DMS153 treated with DMSO at 0.1 percent for 48 hours (cell line): ENCODE results near the gene CYP2A6.

Source experiments
- DNase-seq: peaks from one replicate; lab custom pipeline; 2025; ENCODE audit not compliant: unreplicated experiment; lab: John Stamatoyannopoulos, UW

The CYP2A6 gene

GRCh38 chr19:40803857-40804782 lies 46.1 kb downstream of the CYP2A6 start:
- DNase-seq = no peak

GRCh38 chr19:40803170-40803856 lies 46.9 kb downstream of the CYP2A6 start:
- DNase-seq = no peak

GRCh38 chr19:40802300-40803169 lies 47.7 kb downstream of the CYP2A6 start:
- no peak for DNase-seq

- no peak for DNase-seq
Observed at GRCh38 chr19:40801426-40802299, 48.6 kb downstream of the CYP2A6 start.

GRCh38 chr19:40800997-40801377 lies 49.3 kb downstream of the CYP2A6 start:
- no peak for DNase-seq

- no peak for DNase-seq
Observed at GRCh38 chr19:40800339-40800996, 49.8 kb downstream of the CYP2A6 start.

GRCh38 chr19:40799558-40800338 lies 50.5 kb downstream of the CYP2A6 start:
- DNase-seq = no peak

GRCh38 chr19:40798683-40799557 lies 51.3 kb downstream of the CYP2A6 start, which contains the start of gene EGLN2:
Gene EGLN2 (plus strand): TSS chr19:40799191. CDS start chr19:40800573, 1,382 bp downstream.
- peak; percentile 93 for DNase-seq

- DNase-seq = peak; percentile 48
Observed at GRCh38 chr19:40797963-40798682, 52.1 kb downstream of the CYP2A6 start.

- no peak for DNase-seq
Observed at GRCh38 chr19:40797166-40797962, 52.9 kb downstream of the CYP2A6 start.
